ENCODE measurements around the gene SH3BP1.

DNA sequence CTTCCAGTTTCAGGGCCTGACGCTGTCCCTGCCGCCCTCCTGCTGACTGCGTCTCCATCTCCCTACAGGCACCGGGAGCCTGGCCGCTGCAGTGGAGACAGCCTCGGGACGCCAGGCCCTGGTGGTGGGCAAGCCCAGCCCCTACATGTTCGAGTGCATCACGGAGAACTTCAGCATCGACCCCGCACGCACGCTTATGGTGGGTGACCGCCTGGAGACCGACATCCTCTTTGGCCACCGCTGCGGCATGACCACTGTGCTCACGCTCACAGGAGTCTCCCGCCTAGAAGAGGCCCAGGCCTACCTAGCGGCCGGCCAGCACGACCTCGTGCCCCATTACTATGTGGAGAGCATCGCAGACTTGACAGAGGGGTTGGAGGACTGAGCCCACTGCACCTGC is 26.0 kb downstream of the SH3BP1 start:
- TF ChIP-seq POLR2A (IDR thresholded peaks at IDR 0.05; ENCODE audit: low read depth, low read length) (no peak), POLR2AphosphoS5 (IDR thresholded peaks at IDR 0.05; ENCODE audit: low read depth, low read length) (no peak), POU2F2 (IDR thresholded peaks at IDR 0.05; ENCODE audit: low read depth, low read length) (no peak), PAX5 (IDR thresholded peaks at IDR 0.05; ENCODE audit: insufficient read depth, low read length, severe bottlenecking) (no peak), TAF1 (IDR thresholded peaks at IDR 0.05; ENCODE audit: low read depth, low read length) (no peak), SPI1 (IDR thresholded peaks at IDR 0.05; ENCODE audit: low read depth, low read length) (no peak)

All from GM12891 (cell line).